ENCODE measurements around the gene YIPF4.

DNA sequence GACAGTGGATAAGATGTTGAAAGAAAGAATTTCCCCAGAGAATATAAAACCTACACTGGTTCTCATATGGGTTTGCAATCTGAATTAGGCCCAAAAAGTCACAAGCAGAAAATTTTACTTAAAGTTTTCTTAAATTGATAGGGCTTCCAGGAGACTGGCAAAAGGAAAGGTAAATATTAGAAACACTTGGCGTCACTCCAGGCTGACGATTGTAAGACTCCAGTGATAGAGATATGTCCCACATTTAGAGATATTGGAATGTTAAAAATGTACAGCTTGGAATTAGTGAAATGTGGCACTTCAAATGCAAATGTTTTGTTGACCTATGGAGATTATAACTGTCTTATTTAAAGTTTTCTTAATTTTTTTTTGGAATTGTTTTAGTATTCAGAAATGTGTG is 14.0 kb downstream of the YIPF4 start:
- TF ChIP-seq ZNF384 (IDR thresholded peaks at IDR 0.05), result no peak
- TF ChIP-seq SP1 (IDR thresholded peaks at IDR 0.05), result no peak
- TF ChIP-seq FOXK2 (IDR thresholded peaks at IDR 0.05), result no peak
- TF ChIP-seq TARDBP (IDR thresholded peaks at IDR 0.05), result no peak
- no peak for TF ChIP-seq L3MBTL2 (conservative IDR thresholded peaks at IDR 0.05)
- no peak for TF ChIP-seq ELF4 (IDR thresholded peaks at IDR 0.05)
- TF ChIP-seq LEF1 (IDR thresholded peaks at IDR 0.05; ENCODE audit: borderline replicate concordance), result no peak
- no peak for TF ChIP-seq ARNT (IDR thresholded peaks at IDR 0.05)
- TF ChIP-seq HDGF (IDR thresholded peaks at IDR 0.05; ENCODE audit: borderline replicate concordance), result no peak
- TF ChIP-seq FOXM1 (IDR thresholded peaks at IDR 0.05; ENCODE audit: borderline replicate concordance), result no peak
- no peak for TF ChIP-seq SUZ12 (IDR thresholded peaks at IDR 0.05)
- no peak for TF ChIP-seq BHLHE40 (IDR thresholded peaks at IDR 0.05; ENCODE audit: borderline replicate concordance)
- no peak for TF ChIP-seq PKNOX1 (IDR thresholded peaks at IDR 0.05)
- no peak for TF ChIP-seq FOXA1 (IDR thresholded peaks at IDR 0.05)
